ENCODE results near the gene PMVK. TPM values are rescaled to one million over a fixed set of nuclear protein-coding genes. Genes with fewer than 3 reads are reported as not detected.
A peak's percentile ranks its signal among the peaks of the same experiment; 100 is the strongest.

Gene PMVK
- 10 to 100 TPM in 1 of 4 donors, 1 to 10 TPM in 3; 2.6 to 21.2 (median 6.4) TPM for total RNA-seq

DNA sequence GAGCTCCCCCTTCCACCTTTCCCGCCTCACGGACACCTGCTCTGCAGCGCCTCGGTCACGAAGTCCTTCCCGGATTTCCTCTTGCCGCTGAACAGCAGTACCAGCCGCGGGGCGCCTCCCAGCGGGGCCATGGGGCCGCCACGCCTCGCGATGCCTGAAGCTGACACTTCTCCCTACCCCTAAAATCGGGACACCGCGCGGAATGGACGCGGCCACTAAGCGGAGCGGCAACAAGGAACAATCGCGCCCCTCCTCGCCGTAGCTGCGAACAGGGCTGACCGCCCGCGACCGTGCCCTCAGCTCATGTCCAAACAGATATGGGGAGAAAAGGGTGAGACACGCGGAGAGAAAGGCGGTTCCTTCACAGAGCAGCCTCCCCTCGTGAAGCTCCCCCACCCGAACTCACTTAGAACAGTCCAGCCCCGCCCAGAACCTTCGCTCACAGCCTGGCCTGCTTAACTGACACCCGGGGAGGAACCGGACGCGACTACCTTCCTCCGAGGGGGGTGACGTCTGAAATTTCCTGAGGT, at the start of gene PMVK:
Gene PMVK, minus strand, starts transcription at position 165 of the 530 bp plus-strand sequence. Its CDS starts 34 bp downstream, at position 131.
- intact Hi-C loops (cut with DNase I; ENCODE audit: low total_unique reads) = no loop called here
- Histone ChIP-seq H3K4me3 (peak within 1 kb of the TSS; percentile 56 to 59), H3K36me3 (no peaks in the 10 kb centered on the region), H3K4me1 (no peaks in the 10 kb centered on the region), H3K27ac (peak within 1 kb of the TSS; percentile 93 to 98), H3K9me3 (no peaks in the 10 kb centered on the region), H3K27me3 (no peaks in the 10 kb centered on the region)
- DNase-seq = peak; percentile 93 to 97
- TF ChIP-seq, protein P1, sequence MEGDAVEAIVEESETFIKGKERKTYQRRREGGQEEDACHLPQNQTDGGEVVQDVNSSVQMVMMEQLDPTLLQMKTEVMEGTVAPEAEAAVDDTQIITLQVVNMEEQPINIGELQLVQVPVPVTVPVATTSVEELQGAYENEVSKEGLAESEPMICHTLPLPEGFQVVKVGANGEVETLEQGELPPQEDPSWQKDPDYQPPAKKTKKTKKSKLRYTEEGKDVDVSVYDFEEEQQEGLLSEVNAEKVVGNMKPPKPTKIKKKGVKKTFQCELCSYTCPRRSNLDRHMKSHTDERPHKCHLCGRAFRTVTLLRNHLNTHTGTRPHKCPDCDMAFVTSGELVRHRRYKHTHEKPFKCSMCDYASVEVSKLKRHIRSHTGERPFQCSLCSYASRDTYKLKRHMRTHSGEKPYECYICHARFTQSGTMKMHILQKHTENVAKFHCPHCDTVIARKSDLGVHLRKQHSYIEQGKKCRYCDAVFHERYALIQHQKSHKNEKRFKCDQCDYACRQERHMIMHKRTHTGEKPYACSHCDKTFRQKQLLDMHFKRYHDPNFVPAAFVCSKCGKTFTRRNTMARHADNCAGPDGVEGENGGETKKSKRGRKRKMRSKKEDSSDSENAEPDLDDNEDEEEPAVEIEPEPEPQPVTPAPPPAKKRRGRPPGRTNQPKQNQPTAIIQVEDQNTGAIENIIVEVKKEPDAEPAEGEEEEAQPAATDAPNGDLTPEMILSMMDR (IDR thresholded peaks at IDR 0.05) = peak; percentile 29 to 55 (median 46)
- peak; percentile 58 to 69 for TF ChIP-seq POLR2A (IDR thresholded peaks at IDR 0.05)

DNA sequence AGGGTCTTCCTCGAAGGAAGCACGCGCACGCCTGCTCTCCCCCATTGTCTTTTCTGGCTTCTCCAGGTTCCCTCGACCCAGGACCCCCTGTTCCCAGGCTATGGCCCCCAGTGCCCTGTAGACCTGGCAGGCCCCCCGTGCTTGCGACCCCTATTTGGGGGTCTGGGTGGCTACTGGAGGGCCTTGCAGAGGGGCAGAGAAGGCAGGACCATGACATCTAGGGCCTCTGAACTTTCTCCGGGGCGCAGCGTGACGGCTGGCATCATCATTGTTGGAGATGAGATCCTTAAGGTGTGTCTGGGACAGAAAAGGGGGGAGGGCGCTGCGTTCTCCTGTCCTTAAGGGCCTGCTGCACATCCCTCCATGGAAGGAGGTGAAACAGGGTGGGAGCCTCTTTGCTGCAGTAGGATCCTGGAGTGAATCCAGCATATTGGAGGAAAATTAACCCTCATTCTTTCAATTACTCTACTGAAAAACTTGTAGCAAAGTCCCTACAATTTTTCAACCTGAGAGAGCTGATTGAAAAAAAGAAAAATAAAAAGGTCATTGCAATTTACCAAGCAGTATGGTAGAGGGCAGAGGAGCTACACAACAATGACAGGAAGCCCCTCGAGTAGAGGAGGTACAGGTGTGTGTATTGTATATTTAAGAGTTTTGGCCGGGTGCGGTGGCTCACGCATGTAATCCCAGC, 47.4 kb upstream of the PMVK start:
- Histone ChIP-seq H3K9me3 (no peaks in the 10 kb centered on the region), H3K4me1 (peaks cover 0 to 10% of the 10 kb centered on the region in 2 donors), H3K36me3 (no peaks in the 10 kb centered on the region), H3K27me3 (no peaks in the 10 kb centered on the region), H3K4me3 (peak overlapping the region; percentile 62 to 80), H3K27ac (peak overlapping the region; percentile 75 to 77)
- intact Hi-C loops (cut with DNase I; ENCODE audit: low total_unique reads) = no loop called here
- TF ChIP-seq, protein P1 (IDR thresholded peaks at IDR 0.05) = no peak
- TF ChIP-seq POLR2A (IDR thresholded peaks at IDR 0.05) = no peak
- DNase-seq = no peak

DNA sequence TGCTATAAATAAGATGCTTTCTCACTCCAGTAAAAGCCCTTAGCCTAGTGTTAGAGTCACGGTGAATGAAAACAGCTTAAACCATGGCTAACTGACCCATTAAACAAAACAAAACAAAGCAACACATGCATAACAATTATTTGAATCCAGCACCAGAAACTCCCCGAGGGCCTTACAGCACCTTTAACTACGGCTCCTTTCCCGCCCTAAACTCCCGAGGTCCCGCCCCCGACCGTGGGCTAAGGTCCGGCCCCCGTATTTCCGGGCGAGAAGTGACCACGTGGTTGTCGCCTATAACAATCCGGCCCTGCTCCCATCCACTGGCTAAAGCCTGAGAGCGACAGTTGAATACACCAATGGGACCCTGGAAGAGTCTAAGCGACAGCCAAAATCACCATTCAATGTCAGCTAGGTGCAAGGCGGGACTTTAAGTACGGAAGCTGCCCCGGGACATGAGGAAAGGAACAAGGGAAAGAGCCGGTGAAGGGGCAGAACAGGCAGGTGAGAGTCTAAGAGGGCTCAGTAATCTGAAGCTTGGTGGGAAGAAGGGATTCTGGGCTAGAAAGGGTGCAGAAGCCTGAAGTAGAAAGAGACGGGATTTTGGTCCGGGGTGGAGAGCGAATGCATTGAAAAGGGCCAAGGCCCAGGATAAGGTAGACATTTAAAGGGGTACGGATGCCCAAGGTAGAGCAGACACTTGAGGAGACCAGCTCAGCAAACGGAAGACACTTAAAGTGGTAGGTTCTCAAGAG, 46.6 kb upstream of the PMVK start, which contains the start of gene FLAD1:
Gene FLAD1, plus strand, starts transcription at position 448 of the 752 bp plus-strand sequence. CDS start 351 bp downstream, outside the sequence.
- intact Hi-C loops (cut with DNase I; ENCODE audit: low total_unique reads) = no loop called here
- H3K4me3 ChIP-seq = peak within 1 kb of the TSS; percentile 62 to 80
- H3K36me3 ChIP-seq = no peaks in the 10 kb centered on the region
- H3K27me3 ChIP-seq = no peaks in the 10 kb centered on the region
- peak; percentile 93 to 99 for DNase-seq
- TF ChIP-seq, protein P1 (IDR thresholded peaks at IDR 0.05) = peak in 1 of 4 experiments; percentile 33
- TF ChIP-seq POLR2A (IDR thresholded peaks at IDR 0.05) = peak in 1 of 2 donors; percentile 35
- peak within 1 kb of the TSS; percentile 75 to 77 for H3K27ac ChIP-seq
- no peaks in the 10 kb centered on the region for H3K9me3 ChIP-seq
- H3K4me1 ChIP-seq = peaks cover 0 to 7% of the 10 kb centered on the region in 2 donors

DNA sequence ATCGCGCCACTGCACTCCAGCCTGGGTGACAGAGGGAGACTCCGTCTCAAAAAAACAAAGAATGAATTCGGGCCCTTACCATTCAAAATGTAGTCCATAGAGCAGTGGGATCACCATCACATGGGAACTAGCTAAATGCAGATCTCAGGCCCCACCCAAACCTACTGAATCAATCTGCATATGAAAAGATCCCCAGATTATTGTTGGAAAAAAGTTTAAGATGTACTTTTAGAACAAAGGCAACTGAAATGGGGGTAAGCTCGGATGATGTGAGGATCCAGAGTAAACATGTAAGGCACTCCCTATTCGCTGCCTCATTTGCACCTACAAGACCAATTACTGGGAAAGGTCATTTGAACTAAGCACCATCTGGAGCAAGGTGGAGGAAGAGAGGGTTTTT, 45.8 kb upstream of the PMVK start:
- no peaks in the 10 kb centered on the region for H3K27me3 ChIP-seq
- no peak for TF ChIP-seq POLR2A (IDR thresholded peaks at IDR 0.05)
- TF ChIP-seq, protein P1 (IDR thresholded peaks at IDR 0.05) = no peak
- intact Hi-C loops (cut with DNase I; ENCODE audit: low total_unique reads) = no loop called here
- DNase-seq = no peak
- H3K4me3 ChIP-seq = peak overlapping the region in 1 of 2 donors; percentile 38
- H3K27ac ChIP-seq = peak overlapping the region in 1 of 2 donors; percentile 77
- peaks cover 0 to 7% of the 10 kb centered on the region in 2 donors for H3K4me1 ChIP-seq
- H3K9me3 ChIP-seq = no peaks in the 10 kb centered on the region
- no peaks in the 10 kb centered on the region for H3K36me3 ChIP-seq
